EH (cell line): ENCODE data around the gene POLL.
"Not testable (repeated sequence)": the region's sequence is repeated elsewhere in the genome, so short reads cannot be mapped to it uniquely, and the experiment has no call there.

Experiments used
- DNase-seq: peaks from one replicate; pipeline ENCODE4 v3.0.0-alpha.2; 2015; ENCODE audit warnings: low read depth

POLL gene

DNA sequence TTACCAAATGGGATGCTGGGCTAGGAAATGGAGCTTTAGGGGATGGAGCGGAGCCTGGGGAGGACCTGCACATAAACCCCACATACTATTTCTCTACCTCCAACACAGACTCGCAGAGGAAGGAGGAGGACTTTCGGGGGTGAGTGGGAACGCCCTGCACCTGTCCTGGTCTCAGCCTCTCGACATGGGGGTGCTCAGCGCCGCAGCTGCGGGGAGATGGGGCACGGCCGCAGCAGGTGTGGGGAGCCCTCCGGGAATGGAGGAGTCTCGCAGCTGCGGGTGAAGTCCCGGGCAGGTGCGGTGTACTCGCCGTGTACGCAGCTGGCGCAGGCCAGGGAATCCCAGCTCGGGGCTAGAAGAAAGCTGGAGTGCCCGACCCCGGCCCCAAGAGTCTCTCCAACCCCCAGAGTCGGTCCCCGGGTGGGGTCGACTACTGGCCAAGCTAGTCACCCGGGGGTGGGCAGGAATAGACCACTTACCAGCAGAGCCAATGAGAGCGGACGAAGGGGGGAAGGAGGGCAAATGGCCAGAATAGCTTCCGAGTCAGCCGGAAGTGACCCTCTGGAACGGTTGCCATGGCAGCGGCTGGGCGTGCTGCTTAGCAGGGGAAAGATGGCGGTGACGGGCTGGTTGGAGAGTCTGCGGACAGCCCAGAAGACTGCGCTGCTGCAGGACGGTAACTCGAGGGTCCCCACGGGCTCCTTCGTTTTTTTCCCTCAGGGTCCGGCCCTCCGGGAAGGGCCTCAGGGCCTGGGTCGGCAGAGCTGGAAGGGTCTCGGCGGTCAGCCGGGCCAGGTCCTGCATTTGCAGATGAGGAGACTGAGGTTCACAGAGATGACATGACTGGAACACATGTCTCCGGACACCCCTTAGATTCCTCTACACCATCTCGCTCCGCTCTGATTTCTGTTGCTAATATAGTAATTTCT, at the start of gene POLL, which contains the start of gene DPCD:
TSS of gene POLL (minus strand) at position 533 of the 929 bp plus-strand sequence. CDS start 897 bp downstream, outside the sequence.
TSS of gene DPCD (plus strand) at position 597 of the 929 bp plus-strand sequence. CDS start at position 613, 16 bp downstream.
- peak; percentile 97 for DNase-seq

DNA sequence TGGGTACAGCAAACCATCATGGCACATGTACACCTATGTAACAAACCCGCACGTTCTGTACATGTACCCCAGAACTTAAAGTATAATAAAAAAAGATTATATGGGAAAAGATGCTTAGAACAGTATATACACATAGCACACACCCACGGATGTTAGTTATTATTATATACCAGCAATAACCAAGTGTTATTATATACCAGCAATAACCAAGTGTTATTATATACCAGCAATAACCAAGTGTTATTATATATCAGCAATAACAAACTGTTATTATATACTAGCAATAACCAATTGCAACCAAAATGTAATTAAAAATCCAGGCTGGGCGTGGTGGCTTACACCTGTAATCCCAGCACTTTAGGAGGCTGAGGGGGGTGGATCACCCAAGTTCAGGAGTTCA, 45.5 kb upstream of the POLL start:
- not testable (repeated sequence) for DNase-seq

- no peak for DNase-seq
These were observed 43.9 kb upstream of the POLL start for GRCh38 chr10:101631821-101632475.

- no peak for DNase-seq
These were observed 42.5 kb upstream of the POLL start for GRCh38 chr10:101630633-101630920.

- no peak for DNase-seq
These were observed 42.0 kb upstream of the POLL start for GRCh38 chr10:101629837-101630632.

DNA sequence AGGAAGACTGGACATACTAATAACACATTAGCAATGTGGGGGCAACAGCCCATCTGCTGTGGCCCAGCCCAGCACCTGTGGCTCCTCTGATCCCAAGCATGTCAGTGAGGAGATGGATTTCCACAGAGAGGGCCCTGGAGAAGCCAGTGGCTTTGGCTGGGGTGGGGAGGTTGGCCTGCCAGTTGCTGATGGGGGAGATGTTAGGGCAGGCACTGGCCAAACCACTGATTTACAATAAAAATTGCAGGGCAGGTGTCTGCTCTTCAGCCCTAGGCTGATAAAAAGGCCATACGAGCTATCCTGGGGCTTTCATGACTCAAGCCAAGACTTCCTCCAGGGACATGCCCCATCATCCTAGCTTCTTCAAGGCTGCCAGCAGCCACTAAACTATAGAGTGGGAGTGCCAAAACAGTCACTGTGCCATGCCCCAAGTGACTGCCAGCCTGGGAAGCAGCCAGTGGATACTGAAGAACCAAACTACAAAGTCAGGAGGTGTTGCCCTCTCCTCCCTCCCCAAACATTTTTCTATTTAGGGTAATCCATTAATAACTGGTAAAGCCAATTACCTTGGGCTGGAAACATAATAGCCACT, 37.9 kb upstream of the POLL start:
- DNase-seq, result no peak

- no peak for DNase-seq
These were observed 36.6 kb upstream of the POLL start for GRCh38 chr10:101624526-101625102.

DNA sequence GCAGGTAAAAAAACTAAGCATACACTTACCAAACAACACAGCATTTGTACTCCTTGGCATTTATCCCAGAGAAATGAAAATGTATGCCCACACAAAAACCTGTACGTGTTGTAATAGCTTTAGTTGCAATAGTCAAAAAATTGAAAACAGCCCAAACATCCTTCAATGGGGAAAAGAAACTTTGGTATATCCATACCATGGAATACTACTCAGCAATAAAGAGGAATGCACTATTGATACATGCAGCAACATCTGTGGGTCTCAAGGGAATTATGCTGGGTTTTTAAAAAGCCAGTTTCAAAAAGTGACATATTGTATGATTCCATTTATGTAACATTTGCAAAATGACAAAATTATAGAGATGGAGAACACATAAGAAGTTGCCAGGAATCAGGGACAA, 35.5 kb upstream of the POLL start:
- no peak for DNase-seq

DNA sequence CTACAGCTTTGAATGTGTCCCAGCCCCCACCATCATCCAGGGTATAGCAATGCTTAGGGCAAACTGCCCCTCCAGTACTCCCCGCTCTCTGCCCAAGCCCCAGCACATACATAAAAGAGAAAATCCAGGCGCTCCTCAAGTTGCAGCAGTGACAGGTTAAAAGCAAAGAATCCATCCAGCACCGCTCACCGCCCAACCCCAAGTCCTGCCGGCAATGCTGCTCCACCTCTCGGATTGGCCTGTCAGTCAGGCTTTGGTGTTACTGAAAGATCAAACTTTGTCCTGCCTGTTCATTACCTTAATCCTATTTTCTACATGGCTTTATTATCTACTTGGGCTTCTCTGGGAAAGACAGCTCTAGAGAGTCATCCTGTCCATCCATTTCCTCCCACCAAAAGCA, 31.9 kb upstream of the POLL start:
- DNase-seq, result no peak

- no peak for DNase-seq
These were observed 30.8 kb upstream of the POLL start for GRCh38 chr10:101618871-101619270.

GRCh38 chr10:101617824-101618568, 29.9 kb upstream of the POLL start:
- no peak for DNase-seq

- no peak for DNase-seq
These were observed 29.2 kb upstream of the POLL start for GRCh38 chr10:101617102-101617823.

- DNase-seq, result no peak
These were observed 28.5 kb upstream of the POLL start for GRCh38 chr10:101616415-101617101.

DNA sequence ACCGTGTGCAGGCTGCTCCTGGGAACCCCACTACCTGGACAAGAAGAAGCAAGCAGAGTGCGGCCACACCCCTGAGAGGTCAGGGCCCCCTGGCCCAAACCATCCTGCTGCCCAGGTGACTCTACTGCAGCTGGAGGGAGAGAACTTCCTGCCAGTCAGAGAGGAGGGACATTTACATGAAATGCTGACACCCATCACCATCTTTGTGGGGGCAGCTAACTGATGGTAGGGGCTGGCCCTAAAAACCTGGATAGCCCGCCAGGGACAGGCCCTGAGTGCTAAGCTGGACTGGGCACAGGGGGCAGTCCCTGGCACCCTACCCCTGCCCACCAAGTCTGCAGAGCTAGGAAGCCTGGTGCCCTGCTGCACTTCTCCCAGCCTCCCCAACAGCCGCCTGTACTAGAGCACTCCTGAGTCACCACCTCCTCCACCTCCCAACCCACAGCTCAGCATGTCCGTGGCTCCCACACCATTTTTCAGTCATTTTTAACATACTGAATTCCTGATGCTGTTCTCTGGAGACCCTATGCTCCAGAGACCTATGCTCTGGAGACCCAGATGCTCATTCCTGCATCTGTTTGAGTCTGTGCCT, 27.6 kb upstream of the POLL start:
- DNase-seq, result no peak

DNA sequence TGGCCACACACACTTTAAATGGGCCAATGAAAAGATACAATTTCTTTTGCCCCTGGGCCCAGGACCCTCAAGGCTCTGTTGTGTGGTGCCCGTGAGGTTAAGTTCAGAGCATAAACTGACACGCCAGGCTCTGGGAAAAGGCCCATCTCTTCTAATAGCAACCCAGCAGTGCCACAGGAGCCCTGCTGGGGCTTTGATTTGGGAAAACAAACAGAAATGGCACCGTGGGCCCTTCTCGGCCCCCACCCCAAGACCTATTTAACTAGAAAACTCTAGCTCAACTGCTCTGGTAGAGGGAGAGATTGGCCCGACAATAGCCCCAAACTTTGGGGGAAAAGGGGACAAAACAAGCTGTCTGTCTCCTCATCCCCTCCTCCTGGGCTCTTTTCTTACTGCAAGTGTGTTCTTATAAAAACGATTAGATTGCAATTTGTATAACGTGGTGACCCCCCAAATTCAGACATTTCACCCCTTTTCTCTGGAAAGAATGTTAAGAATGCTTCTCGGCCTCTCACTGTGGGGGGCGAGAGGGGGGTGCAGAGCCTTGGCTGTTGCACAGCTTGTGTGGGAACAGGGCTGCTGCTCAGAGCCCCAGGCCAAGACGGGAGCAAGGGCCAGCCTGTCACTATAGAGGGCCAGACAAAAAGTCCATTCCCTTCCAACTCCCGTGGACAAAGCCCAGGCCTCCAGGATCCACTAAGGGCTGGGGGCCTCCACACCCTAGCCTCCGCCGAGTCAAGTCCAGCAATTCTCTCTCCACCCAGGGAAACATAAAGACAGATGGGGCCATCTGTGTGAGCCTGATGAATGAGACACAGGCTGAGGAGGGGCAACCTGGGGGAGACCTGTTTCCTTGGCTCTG, 26.8 kb upstream of the POLL start:
- no peak for DNase-seq

DNA sequence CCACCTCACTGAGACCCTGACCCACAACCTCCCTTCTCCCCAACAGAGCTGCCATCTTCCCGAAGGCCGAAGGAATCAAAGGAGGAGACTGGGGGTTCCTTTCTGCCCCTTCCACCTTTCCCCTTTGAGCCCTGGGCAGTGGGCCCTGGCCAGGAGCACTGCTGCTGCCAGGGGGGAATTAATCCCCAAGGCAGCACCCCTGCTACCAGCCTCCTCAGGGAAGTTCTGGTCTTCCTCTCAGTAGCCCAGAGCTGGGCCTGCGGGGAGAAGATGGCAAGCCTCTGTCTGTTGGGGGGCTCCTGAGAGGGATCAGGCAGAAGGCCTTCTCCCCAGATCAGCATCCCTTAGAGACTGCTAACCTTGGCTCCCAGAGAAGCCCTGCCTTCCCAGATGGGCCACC, 25.6 kb upstream of the POLL start:
- no peak for DNase-seq

DNA sequence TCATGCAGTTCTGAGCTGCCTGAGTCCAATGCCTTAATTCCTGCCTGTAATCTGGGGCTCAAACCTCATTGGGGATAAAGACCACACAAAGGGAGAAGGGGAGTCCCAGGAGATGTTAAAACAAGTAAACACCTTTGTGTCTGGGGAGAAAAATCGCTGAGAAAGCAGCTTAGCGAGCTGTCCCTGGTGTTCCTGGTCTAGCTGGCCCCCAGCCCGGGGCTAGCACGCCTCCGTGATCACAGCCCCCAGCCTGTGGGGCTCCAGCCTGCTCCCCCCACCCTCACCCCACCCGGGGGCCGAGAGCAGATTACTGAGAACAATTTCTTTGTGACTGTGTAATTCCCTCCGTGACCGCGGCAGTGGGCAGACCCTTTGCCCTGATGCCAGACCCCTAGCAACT, 24.8 kb upstream of the POLL start:
- DNase-seq, result no peak

- DNase-seq, result no peak
These were observed 24.0 kb upstream of the POLL start for GRCh38 chr10:101612086-101612485.
